A549 (cell line): ENCODE data around the gene CYP2U1. TPM values are rescaled to one million over a fixed set of nuclear protein-coding genes. Genes with fewer than 3 reads are reported as not detected.

Experiments
- ATAC-seq, 2 experiments: fragments of 200-7000 bp in 1 of 2; fragments of >200 bp in 1 of 2; cut with Nextera tagmentation in 1 of 2; cut with Tn5 transposase in 1 of 2; 3 replicates each; pipeline versions ENCODE4 v1.8.0 to v1.9.1; 2018 to 2020; ENCODE audit warnings: mild to moderate bottlenecking in 1 of 2, moderate library complexity in 1 of 2
- CTCF ChIA-PET: fragments of 300-600 bp; sonication (Branson Sonifier 250); formaldehyde crosslinking; extraction: SDS; loops from one replicate; lab custom pipeline; 2021; ENCODE audit warnings: antibody characterized with exemption, inconsistent platforms; lab: Yijun Ruan, JAX
- POLR2A ChIA-PET: fragments of 350-600 bp; formaldehyde crosslinking; extraction: SDS; loops from one replicate; lab custom pipeline; 2021; ENCODE audit warnings: antibody characterized with exemption, inconsistent platforms; lab: Yijun Ruan, JAX
- DNase-seq, 2 experiments: peaks; one replicate each; pipeline versions ENCODE4 v3.0.0 to v3.0.0-alpha.2; 2011 to 2016; ENCODE audit warnings: low read depth in 1 of 2, low spot score in 1 of 2
- FAIRE-seq: peaks from 2 replicates; lab custom pipeline; 2011; peaks lifted over from hg19 to GRCh38; lab: Jason Lieb, UNC
- H3K27ac ChIP-seq, 2 experiments: fragments of >200 bp; sonication (Bioruptor Twin); formaldehyde crosslinking; 3 replicates each; pipeline ENCODE4 v1.5.1; 2016 to 2017
- H3K4me1 ChIP-seq: fragments of >200 bp; sonication (Bioruptor Twin); formaldehyde crosslinking; 3 replicates; pipeline ENCODE4 v1.6.1; 2016
- H3K4me2 ChIP-seq: fragments of >200 bp; sonication (Bioruptor Twin); formaldehyde crosslinking; 3 replicates; pipeline ENCODE4 v1.6.1; 2016
- H3K4me3 ChIP-seq: fragments of >200 bp; sonication (Bioruptor Twin); formaldehyde crosslinking; 3 replicates; pipeline ENCODE4 v1.5.1; 2016
- H3K9me3 ChIP-seq: fragments of >200 bp; sonication (Bioruptor Twin); formaldehyde crosslinking; 3 replicates; pipeline ENCODE4 v1.6.1; 2016
- ATOH8 ChIP-seq: fragments of 250-450 bp; sonication (Bioruptor Pico); IDR thresholded peaks from 2 replicates; pipeline ENCODE4 v1.5.0; 2020; ENCODE audit warnings: low read depth, mild to moderate bottlenecking, moderate library complexity
- BHLHE40 ChIP-seq: IDR thresholded peaks from 2 replicates; pipeline ENCODE4 v1.6.1; 2012; ENCODE audit warnings: low read depth, low read length, inconsistent platforms
- CHD4 ChIP-seq: fragments of 200-600 bp; sonication (generic); IDR thresholded peaks from 2 replicates; pipeline ENCODE4 v1.6.1; 2016; ENCODE audit warnings: antibody characterized with exemption, mild to moderate bottlenecking, borderline replicate concordance
- E2F6 ChIP-seq: IDR thresholded peaks from 2 replicates; pipeline ENCODE4 v1.6.1; 2012; ENCODE audit warnings: low read depth, borderline replicate concordance
- HDAC2 ChIP-seq: fragments of 200-600 bp; sonication (generic); IDR thresholded peaks from 2 replicates; pipeline ENCODE4 v1.6.1; 2016
- HOXB13 ChIP-seq: fragments of 250-450 bp; sonication (Bioruptor Pico); IDR thresholded peaks from 2 replicates; pipeline ENCODE4 v1.5.0; 2020; ENCODE audit warnings: low read depth, mild to moderate bottlenecking, moderate library complexity
- MYC ChIP-seq: IDR thresholded peaks from 2 replicates; pipeline ENCODE4 v1.6.1; 2012; ENCODE audit warnings: mild to moderate bottlenecking, inconsistent platforms, low read length, improper control_type of control experiment, borderline replicate concordance
- NR3C1 ChIP-seq: fragments of >200 bp; sonication (Bioruptor Twin); formaldehyde crosslinking; IDR thresholded peaks from 3 replicates; pipeline ENCODE4 v1.6.1; 2017
- POLR2AphosphoS2 ChIP-seq: conservative IDR thresholded peaks from 2 replicates; pipeline ENCODE4 v1.6.1; 2012; ENCODE audit warnings: low read length, improper control_type of control experiment, inconsistent platforms
- REST ChIP-seq: fragments of 200-600 bp; sonication (generic); IDR thresholded peaks from 2 replicates; pipeline ENCODE4 v1.6.1; 2016; ENCODE audit warnings: antibody characterized with exemption, mild to moderate bottlenecking, moderate library complexity
- RFX5 ChIP-seq: fragments of 450-650 bp; IDR thresholded peaks from 2 replicates; pipeline ENCODE4 v1.7.1; 2014; ENCODE audit warnings: antibody characterized with exemption, mild to moderate bottlenecking, moderate library complexity
- ZFP36 ChIP-seq: fragments of 450-650 bp; IDR thresholded peaks from 2 replicates; pipeline ENCODE4 v1.6.1; 2014; ENCODE audit warnings: borderline replicate concordance; ENCODE audit not compliant: partially characterized antibody
- ZNF302 ChIP-seq: fragments of 250-450 bp; sonication (Bioruptor Pico); IDR thresholded peaks from 2 replicates; pipeline ENCODE4 v1.9.0; 2021; ENCODE audit warnings: inconsistent platforms, mild to moderate bottlenecking, moderate library complexity
- WGBS: methylation state at CpG from one replicate; pipeline ENCODE4 v1.1.6; 2017; ENCODE audit errors: missing lambda C conversion rate; 5-methylcytosine and 5-hydroxymethylcytosine counted together
- polyA plus RNA-seq, 4 experiments: library from polyadenylated mRNA; depleted of rRNA in 3 of 4; stranded (reverse); fragments of >200 nt; fragmentation: RNase III in 1 of 4; extraction: RNeasy Plus Mini Kit Qiagen cat#74134 plus additional on column Dnase treatment in 1 of 4; gene quantifications; 2 replicates in 3 of 4; 3 replicates in 1 of 4; pipeline ENCODE4 v1.2.3, GENCODE V29; 2011 to 2017
- TF ChIP-seq, protein P1 (sequence below): IDR thresholded peaks from 2 replicates; pipeline ENCODE4 v1.6.1; 2012

The CYP2U1 gene
- polyA plus RNA-seq, 2 of the 4 experiments (the other 2 are of a cell fraction) = 2.2 to 2.3 TPM

DNA sequence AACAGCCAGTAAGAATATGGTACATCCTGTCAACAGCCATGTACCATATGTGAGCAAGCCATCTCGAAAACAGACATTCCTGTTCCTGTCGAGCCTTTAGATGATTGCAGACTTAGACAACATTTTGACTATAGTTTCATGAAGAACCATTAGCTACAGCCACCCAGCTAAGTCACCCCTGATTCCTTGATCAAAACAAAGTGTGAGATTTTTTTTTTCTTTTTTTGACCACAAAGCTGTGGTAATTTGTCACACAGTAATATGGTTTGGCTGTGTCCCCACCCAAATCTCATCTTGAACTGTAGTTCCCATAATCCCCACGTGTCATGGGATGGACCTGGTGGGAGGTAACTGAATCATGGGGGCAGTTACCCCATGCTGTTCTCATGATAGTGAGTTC is 43.2 kb downstream of the CYP2U1 start:
- POLR2A ChIA-PET = no interaction called here
- CTCF ChIA-PET = no interaction called here
- FAIRE-seq = no peak

DNA sequence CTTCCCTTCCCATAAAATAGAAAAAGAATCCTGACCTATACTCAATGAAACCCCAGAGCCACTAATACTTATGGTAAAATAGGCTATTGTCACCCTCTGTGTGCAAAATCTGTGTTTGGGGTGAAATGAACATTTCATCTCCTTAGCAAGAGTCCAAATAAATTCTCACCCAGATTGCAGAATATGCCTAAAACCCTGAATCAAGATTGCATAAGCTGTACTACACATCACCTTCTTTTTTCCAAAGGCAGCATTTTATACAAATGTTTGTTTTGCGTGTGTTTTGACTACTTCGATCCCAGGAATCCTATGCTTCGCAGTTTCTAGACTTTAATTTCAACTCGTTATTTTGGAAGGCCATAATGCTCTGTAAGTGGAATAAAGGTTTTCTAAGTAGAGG is 46.1 kb downstream of the CYP2U1 start:
- Histone ChIP-seq H3K4me1 (no peaks in the 10 kb centered on the region), H3K4me3 (no peak overlapping the region), H3K27ac (no peak overlapping the region), H3K4me2 (no peak overlapping the region), H3K9me3 (no peaks in the 10 kb centered on the region)
- no peak for TF ChIP-seq ZFP36
- 64% methylated on average over 4 of the region's 4 CpGs for whole genome bisulfite sequencing
- ChIA-PET POLR2A (no interaction called here), CTCF (no interaction called here)
- ATAC-seq = no peak
- FAIRE-seq = no peak
- no peak for DNase-seq

More for the DNA sequence above, 43.2 kb downstream of the CYP2U1 start:
- Histone ChIP-seq H3K4me1 (no peaks in the 10 kb centered on the region), H3K4me2 (no peak overlapping the region)
- no peak for ATAC-seq
- TF ChIP-seq HOXB13 (CRISPR knock-in tag) = no peak
- no peak for TF ChIP-seq HDAC2
- no peak for TF ChIP-seq NR3C1
- no peak for TF ChIP-seq ZNF302 (CRISPR knock-in tag)
- no peak for TF ChIP-seq RFX5
- TF ChIP-seq ATOH8 (CRISPR knock-in tag) = no peak
- TF ChIP-seq CHD4 = no peak
- no peak for TF ChIP-seq REST
- no peak for TF ChIP-seq POLR2AphosphoS2
- TF ChIP-seq MYC = no peak
- TF ChIP-seq E2F6 = no peak
- TF ChIP-seq, all 56 proteins: peak for 0
- Histone ChIP-seq H3K4me3 (no peak overlapping the region), H3K9me3 (no peaks in the 10 kb centered on the region), H3K27ac (no peak overlapping the region)
- WGBS = 10% methylated on average over 3 of the region's 3 CpGs
- no peak for DNase-seq

- Histone ChIP-seq H3K4me1 (no peaks in the 10 kb centered on the region), H3K27ac (no peak overlapping the region), H3K4me3 (no peak overlapping the region), H3K9me3 (no peaks in the 10 kb centered on the region), H3K4me2 (no peak overlapping the region)
- no peak for ATAC-seq
- DNase-seq = no peak
- POLR2A ChIA-PET = no interaction called here
- TF ChIP-seq BHLHE40 = no peak
- TF ChIP-seq, protein P1, sequence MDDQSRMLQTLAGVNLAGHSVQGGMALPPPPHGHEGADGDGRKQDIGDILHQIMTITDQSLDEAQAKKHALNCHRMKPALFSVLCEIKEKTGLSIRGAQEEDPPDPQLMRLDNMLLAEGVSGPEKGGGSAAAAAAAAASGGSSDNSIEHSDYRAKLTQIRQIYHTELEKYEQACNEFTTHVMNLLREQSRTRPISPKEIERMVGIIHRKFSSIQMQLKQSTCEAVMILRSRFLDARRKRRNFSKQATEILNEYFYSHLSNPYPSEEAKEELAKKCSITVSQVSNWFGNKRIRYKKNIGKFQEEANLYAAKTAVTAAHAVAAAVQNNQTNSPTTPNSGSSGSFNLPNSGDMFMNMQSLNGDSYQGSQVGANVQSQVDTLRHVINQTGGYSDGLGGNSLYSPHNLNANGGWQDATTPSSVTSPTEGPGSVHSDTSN = no peak
- CTCF ChIA-PET = interaction anchor here (0.6 kb wide), 1 partner anchor 41 kb away, joined by 3 read pairs; no protein-coding TSS in a partner anchor
- FAIRE-seq = no peak
- 35% methylated on average over 3 of the region's 3 CpGs for WGBS
Measured at GRCh38 chr4:107977966-107978705, 46.8 kb downstream of the CYP2U1 start.
